HepG2 (cell line): ENCODE measurements around the gene HSDL2. TPM values are rescaled to one million over a fixed set of nuclear protein-coding genes. Genes with fewer than 3 reads are reported as not detected.

Experiments used
- CCAR2 ChIP-seq: fragments of 200-400 bp; formaldehyde crosslinking; optimal IDR thresholded peaks from 2 replicates; pipeline ENCODE3; 2018; ENCODE audit warnings: low read depth, mild to moderate bottlenecking, low read length, moderate library complexity
- HNF4A ChIP-seq: sonication (generic); formaldehyde crosslinking; IDR thresholded peaks from 2 replicates; pipeline ENCODE4 v1.4.0; 2020; ENCODE audit warnings: missing genetic modification reagents
- HNF4G ChIP-seq, 2 experiments: sonication (generic) in 1 of 2; formaldehyde crosslinking in 1 of 2; IDR thresholded peaks; 2 replicates each; pipeline versions ENCODE4 v1.4.0 to v1.6.1; 2011 to 2020; ENCODE audit warnings: borderline replicate concordance in 2 of 2, low read depth in 2 of 2, mild to moderate bottlenecking in 2 of 2, low read length in 1 of 2, missing genetic modification reagents in 1 of 2, moderate library complexity in 1 of 2
- HNRNPUL1 ChIP-seq: fragments of 200-400 bp; formaldehyde crosslinking; IDR thresholded peaks from 2 replicates; pipeline ENCODE4 v1.6.1; 2017; ENCODE audit warnings: low read depth, mild to moderate bottlenecking, low read length, moderate library complexity
- POLR2AphosphoS5 ChIP-seq: IDR thresholded peaks from 2 replicates; pipeline ENCODE4 v1.6.1; 2012; ENCODE audit warnings: low read depth, low read length
- RFXAP ChIP-seq: sonication (generic); formaldehyde crosslinking; IDR thresholded peaks from 2 replicates; pipeline ENCODE4 v1.4.0; 2020; ENCODE audit warnings: missing genetic modification reagents, borderline replicate concordance
- SRSF4 ChIP-seq: fragments of 200-400 bp; formaldehyde crosslinking; IDR thresholded peaks from one replicate; pipeline ENCODE4 v1.6.1; 2018; ENCODE audit warnings: mild to moderate bottlenecking, low read depth, low read length, moderate library complexity; ENCODE audit not compliant: poor library complexity, severe bottlenecking
- TSC22D2 ChIP-seq: sonication (generic); formaldehyde crosslinking; IDR thresholded peaks from 2 replicates; pipeline ENCODE4 v1.5.1; 2020; ENCODE audit warnings: missing genetic modification reagents, mild to moderate bottlenecking, borderline replicate concordance
- ZBTB21 ChIP-seq: sonication (generic); formaldehyde crosslinking; IDR thresholded peaks from 2 replicates; pipeline ENCODE4 v1.4.0; 2020; ENCODE audit warnings: missing genetic modification reagents
- ZBTB8A ChIP-seq: sonication (generic); formaldehyde crosslinking; IDR thresholded peaks from 2 replicates; pipeline ENCODE4 v1.4.0; 2020; ENCODE audit warnings: mild to moderate bottlenecking, low read depth, missing genetic modification reagents, borderline replicate concordance
- ZNF367 ChIP-seq: sonication (generic); formaldehyde crosslinking; IDR thresholded peaks from 2 replicates; pipeline ENCODE4 v1.4.0; 2020; ENCODE audit warnings: missing genetic modification reagents, borderline replicate concordance
- ZNF431 ChIP-seq: sonication (generic); formaldehyde crosslinking; IDR thresholded peaks from 2 replicates; pipeline ENCODE4 v1.9.0; 2022; ENCODE audit warnings: missing genetic modification reagents, low read depth, mild to moderate bottlenecking, borderline replicate concordance
- ZNF557 ChIP-seq: sonication (generic); formaldehyde crosslinking; IDR thresholded peaks from 2 replicates; pipeline ENCODE4 v1.4.0; 2020; ENCODE audit warnings: missing genetic modification reagents
- polyA plus RNA-seq, 8 experiments: library from polyadenylated mRNA; depleted of rRNA in 3 of 8; stranded (reverse) in 7 of 8; unstranded in 1 of 8; fragments of >200 nt; fragmentation: Illumina TruSeq in 4 of 8; extraction: Trizol in 4 of 8; gene quantifications; 2 replicates each; pipeline versions ENCODE4 v1.2.1 to v1.2.3, GENCODE V29; 2011 to 2016; ENCODE audit warnings: low read depth in 4 of 8, missing spikeins in 1 of 8, mixed read lengths in 1 of 8; ENCODE audit not compliant: insufficient read depth in 1 of 8
- total RNA-seq, 5 experiments: library from RNA; depleted of rRNA; stranded (reverse); fragments of >200 nt; fragmentation: Illumina TruSeq; extraction: Trizol; gene quantifications; 2 replicates each; pipeline ENCODE4 v1.2.3, GENCODE V29; 2016; ENCODE audit warnings: low read depth in 1 of 5
- TF ChIP-seq, protein P1 (sequence below): sonication (generic); formaldehyde crosslinking; conservative IDR thresholded peaks from 2 replicates; pipeline ENCODE4 v1.4.0; 2020; ENCODE audit warnings: missing genetic modification reagents
- TF ChIP-seq, protein P2 (sequence below): sonication (generic); formaldehyde crosslinking; conservative IDR thresholded peaks from 2 replicates; pipeline ENCODE4 v1.4.0; 2020; ENCODE audit warnings: missing genetic modification reagents
- TF ChIP-seq, protein P3 (sequence below): sonication (generic); formaldehyde crosslinking; IDR thresholded peaks from 2 replicates; pipeline ENCODE4 v1.4.0; 2020; ENCODE audit warnings: missing genetic modification reagents
- TF ChIP-seq, protein P4 (sequence below): sonication (generic); formaldehyde crosslinking; IDR thresholded peaks from 2 replicates; pipeline ENCODE4 v1.9.0; 2022; ENCODE audit warnings: low read depth, missing genetic modification reagents
- TF ChIP-seq, protein P5 (sequence below): sonication (generic); formaldehyde crosslinking; IDR thresholded peaks from 2 replicates; pipeline ENCODE4 v1.8.0; 2022; ENCODE audit warnings: mild to moderate bottlenecking, missing genetic modification reagents, moderate library complexity
- TF ChIP-seq, protein P6 (sequence below): IDR thresholded peaks from 2 replicates; pipeline ENCODE4 v1.6.1; 2016; ENCODE audit warnings: mild to moderate bottlenecking, missing biosample characterization, missing genetic modification reagents

The HSDL2 gene
- total and polyA plus RNA-seq, 2 of the 13 experiments (the other 11 are each of a cell fraction or from before 2014, with no cell fraction given): 55.3 to 80.2 TPM

DNA sequence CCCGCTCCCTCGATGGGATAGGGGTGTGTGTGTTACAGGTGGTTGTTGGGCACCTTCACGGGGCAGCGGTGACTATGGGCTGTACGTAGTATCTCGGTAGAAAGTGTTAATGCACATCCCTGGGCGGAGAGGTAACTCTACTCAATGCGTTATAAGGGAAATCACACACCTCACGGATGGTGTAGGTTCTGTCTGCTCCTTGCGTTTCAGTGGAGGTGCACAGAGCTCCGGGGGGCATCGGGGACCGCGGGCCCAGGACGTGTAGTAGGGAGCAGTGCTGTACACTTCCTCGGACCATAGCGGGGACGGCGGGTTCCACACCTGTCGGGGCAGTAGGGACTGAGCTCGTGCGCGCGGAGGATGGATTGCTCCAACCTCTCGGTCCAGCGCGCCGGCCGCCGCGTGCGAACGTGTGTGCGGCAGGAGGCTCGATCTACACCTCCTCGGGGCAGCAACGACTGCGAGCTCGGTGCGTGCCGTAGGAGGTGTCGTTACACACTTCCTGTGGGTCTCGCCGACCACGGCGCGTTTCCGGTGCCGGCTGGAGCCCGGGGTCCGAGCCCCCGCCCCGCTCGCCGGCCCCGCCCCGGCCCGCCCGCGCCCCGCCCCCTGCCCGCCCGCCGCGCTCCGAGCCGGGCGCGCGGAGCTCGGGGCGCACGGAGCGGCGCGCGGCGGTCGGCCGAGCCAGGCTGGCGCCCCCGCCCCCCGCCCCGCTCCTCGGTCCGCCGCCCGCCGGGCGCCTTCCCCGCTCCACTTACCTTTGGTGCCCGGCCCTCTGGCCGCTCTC lies 106.5 kb downstream of the HSDL2 start, which contains the start of gene KIAA1958 (continued):
- TF ChIP-seq, protein P1, sequence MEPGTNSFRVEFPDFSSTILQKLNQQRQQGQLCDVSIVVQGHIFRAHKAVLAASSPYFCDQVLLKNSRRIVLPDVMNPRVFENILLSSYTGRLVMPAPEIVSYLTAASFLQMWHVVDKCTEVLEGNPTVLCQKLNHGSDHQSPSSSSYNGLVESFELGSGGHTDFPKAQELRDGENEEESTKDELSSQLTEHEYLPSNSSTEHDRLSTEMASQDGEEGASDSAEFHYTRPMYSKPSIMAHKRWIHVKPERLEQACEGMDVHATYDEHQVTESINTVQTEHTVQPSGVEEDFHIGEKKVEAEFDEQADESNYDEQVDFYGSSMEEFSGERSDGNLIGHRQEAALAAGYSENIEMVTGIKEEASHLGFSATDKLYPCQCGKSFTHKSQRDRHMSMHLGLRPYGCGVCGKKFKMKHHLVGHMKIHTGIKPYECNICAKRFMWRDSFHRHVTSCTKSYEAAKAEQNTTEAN (CRISPR knock-in tag): peak; percentile 93
- TF ChIP-seq HNF4A (CRISPR knock-in tag) (no peak), ZNF367 (CRISPR knock-in tag) (peak; percentile 52; the same call in 1 of the 2 replicates), HNF4G (IDR thresholded peaks at IDR 0.05; ENCODE audit: borderline replicate concordance, low read depth, low read length) (no peak), HNF4G (CRISPR knock-in tag; IDR thresholded peaks at IDR 0.05; ENCODE audit: borderline replicate concordance, low read depth) (0 out of 2 replicates have a peak, but pooled peaks have one; percentile 17), ZNF431 (CRISPR knock-in tag) (peak; percentile 43; the same call in 1 of the 2 replicates), TSC22D2 (CRISPR knock-in tag) (peak; percentile 87), ZBTB21 (peak; percentile 81), ZNF557 (CRISPR knock-in tag) (peak; percentile 58; the same call in 1 of the 2 replicates), CCAR2 (no peak), ZBTB8A (CRISPR knock-in tag) (no peak), RFXAP (no peak; the same call in 1 of the 2 replicates), HNRNPUL1 (no peak), SRSF4 (no peak), POLR2AphosphoS5 (peak; percentile 90)
- TF ChIP-seq, protein P2, sequence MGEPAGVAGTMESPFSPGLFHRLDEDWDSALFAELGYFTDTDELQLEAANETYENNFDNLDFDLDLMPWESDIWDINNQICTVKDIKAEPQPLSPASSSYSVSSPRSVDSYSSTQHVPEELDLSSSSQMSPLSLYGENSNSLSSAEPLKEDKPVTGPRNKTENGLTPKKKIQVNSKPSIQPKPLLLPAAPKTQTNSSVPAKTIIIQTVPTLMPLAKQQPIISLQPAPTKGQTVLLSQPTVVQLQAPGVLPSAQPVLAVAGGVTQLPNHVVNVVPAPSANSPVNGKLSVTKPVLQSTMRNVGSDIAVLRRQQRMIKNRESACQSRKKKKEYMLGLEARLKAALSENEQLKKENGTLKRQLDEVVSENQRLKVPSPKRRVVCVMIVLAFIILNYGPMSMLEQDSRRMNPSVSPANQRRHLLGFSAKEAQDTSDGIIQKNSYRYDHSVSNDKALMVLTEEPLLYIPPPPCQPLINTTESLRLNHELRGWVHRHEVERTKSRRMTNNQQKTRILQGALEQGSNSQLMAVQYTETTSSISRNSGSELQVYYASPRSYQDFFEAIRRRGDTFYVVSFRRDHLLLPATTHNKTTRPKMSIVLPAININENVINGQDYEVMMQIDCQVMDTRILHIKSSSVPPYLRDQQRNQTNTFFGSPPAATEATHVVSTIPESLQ: no peak
- TF ChIP-seq, protein P3, sequence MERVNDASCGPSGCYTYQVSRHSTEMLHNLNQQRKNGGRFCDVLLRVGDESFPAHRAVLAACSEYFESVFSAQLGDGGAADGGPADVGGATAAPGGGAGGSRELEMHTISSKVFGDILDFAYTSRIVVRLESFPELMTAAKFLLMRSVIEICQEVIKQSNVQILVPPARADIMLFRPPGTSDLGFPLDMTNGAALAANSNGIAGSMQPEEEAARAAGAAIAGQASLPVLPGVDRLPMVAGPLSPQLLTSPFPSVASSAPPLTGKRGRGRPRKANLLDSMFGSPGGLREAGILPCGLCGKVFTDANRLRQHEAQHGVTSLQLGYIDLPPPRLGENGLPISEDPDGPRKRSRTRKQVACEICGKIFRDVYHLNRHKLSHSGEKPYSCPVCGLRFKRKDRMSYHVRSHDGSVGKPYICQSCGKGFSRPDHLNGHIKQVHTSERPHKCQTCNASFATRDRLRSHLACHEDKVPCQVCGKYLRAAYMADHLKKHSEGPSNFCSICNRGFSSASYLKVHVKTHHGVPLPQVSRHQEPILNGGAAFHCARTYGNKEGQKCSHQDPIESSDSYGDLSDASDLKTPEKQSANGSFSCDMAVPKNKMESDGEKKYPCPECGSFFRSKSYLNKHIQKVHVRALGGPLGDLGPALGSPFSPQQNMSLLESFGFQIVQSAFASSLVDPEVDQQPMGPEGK (CRISPR knock-in tag): no peak; the same call in 1 of the 2 replicates
- TF ChIP-seq, protein P4, sequence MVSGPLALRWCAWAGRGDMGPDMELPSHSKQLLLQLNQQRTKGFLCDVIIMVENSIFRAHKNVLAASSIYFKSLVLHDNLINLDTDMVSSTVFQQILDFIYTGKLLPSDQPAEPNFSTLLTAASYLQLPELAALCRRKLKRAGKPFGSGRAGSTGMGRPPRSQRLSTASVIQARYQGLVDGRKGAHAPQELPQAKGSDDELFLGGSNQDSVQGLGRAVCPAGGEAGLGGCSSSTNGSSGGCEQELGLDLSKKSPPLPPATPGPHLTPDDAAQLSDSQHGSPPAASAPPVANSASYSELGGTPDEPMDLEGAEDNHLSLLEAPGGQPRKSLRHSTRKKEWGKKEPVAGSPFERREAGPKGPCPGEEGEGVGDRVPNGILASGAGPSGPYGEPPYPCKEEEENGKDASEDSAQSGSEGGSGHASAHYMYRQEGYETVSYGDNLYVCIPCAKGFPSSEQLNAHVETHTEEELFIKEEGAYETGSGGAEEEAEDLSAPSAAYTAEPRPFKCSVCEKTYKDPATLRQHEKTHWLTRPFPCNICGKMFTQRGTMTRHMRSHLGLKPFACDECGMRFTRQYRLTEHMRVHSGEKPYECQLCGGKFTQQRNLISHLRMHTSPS (CRISPR knock-in tag): 0 out of 2 replicates have a peak, but pooled peaks have one; percentile 29
- TF ChIP-seq, protein P5, sequence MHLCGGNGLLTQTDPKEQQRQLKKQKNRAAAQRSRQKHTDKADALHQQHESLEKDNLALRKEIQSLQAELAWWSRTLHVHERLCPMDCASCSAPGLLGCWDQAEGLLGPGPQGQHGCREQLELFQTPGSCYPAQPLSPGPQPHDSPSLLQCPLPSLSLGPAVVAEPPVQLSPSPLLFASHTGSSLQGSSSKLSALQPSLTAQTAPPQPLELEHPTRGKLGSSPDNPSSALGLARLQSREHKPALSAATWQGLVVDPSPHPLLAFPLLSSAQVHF (CRISPR knock-in tag): peak; percentile 72; the same call in 1 of the 2 replicates
- TF ChIP-seq, protein P6, sequence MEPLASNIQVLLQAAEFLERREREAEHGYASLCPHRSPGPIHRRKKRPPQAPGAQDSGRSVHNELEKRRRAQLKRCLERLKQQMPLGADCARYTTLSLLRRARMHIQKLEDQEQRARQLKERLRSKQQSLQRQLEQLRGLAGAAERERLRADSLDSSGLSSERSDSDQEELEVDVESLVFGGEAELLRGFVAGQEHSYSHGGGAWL (CRISPR knock-in tag): peak; percentile 94
